ENCODE data around the gene SPART.

Gene SPART

DNA sequence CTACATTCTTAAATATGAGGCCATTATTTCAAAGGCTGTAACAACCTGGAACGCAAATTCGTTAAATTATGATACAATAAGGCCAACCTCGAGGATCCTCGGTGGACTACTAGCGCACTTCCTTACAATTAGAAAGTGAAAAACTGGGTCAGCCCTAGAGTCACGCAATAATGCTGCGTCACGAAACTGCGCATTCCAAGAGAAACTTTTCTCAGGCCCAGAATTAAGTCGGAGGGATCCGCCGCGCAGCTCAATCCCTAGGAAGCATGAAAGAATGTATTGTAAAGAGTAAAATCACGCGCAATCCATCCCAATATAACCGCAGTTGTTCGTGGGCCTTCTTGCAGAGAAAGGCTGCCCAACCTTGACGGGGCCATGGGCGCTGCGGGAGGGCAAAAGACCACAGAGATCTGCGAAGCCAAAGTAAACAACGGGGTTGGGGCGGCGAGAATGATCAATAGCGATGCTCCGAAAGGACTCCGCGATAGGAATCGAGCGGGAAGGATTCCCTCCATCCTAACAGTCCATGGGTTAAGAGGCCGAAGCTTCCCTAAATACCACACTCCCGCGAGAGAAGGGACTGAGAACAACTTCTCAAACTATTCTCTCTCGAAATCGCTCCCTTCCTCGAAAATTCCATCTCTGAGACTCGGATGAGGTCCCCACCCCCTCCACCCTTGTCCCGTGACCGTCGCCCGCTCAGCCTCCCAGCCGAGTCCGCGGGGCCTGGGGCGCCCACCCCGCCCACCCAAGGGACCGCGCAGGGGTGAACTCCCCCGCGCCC lies 564 bp downstream of the SPART start:
- Histone ChIP-seq H3K27me3 (ENCODE audit: insufficient read depth, low read length, poor library complexity, severe bottlenecking) (no peaks in the 10 kb centered on the region), H3F3A (ENCODE audit: low read depth) (no peaks in the 10 kb centered on the region), H3K9me2 (replicated peaks; ENCODE audit: low read depth, low read length) (no peaks in the 10 kb centered on the region), H3K79me2 (ENCODE audit: insufficient read depth, low read length) (peaks cover 31% of the 10 kb centered on the region), H4K20me1 (ENCODE audit: insufficient read depth, low read length, poor library complexity, severe bottlenecking) (no peaks in the 10 kb centered on the region), H2AFZ (ENCODE audit: low read length) (peak overlapping the region; percentile 97), H3K9ac (ENCODE audit: low read depth, low read length, poor library complexity, severe bottlenecking) (peak overlapping the region; percentile 89), H3K4me2 (ENCODE audit: low read depth, low read length, poor library complexity, severe bottlenecking) (peak overlapping the region; percentile 62), H3K36me3 (ENCODE audit: insufficient read depth, low read length) (no peaks in the 10 kb centered on the region), H3K4me1 (ENCODE audit: insufficient read depth, low read length, poor library complexity, severe bottlenecking) (no peaks in the 10 kb centered on the region), H3K4me3 (ENCODE audit: low read length, poor library complexity, severe bottlenecking) (peak overlapping the region; percentile 80), H3K9me3 (ENCODE audit: insufficient read depth, low read depth, low read length) (no peaks in the 10 kb centered on the region)
- no peak for TF ChIP-seq EZH2phosphoT487 (IDR thresholded peaks at IDR 0.05; ENCODE audit: borderline replicate concordance)

DNA sequence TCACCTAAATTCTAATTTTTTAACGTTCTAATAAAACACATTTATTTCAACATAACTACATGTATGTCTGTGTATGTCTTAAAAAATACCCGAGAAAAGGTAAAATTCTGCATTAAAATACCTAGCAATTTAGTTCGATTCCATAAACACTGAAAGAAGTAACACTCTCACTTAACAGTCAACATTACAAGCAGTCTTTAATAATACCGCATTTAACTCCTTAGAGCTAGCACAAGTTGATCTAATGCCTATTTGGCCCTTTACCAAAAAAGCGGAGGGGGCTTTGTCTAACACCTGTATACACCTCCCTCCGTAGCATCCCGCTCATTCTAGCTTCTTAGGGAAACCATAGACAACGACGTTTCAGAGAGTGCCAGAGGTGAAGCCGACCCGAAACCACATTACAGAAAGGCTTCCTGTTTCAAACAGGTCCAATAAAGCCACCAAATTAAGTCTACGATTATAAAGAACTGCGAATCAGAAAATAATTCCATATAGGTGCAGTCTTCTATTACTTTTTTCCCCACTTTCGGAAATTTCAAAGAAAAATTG lies 1.2 kb downstream of the SPART start:
- H3K79me2 ChIP-seq (ENCODE audit: insufficient read depth, low read length) = peaks cover 31% of the 10 kb centered on the region
- H3K4me3 ChIP-seq (ENCODE audit: low read length, poor library complexity, severe bottlenecking) = peak overlapping the region; percentile 80
- H3K9ac ChIP-seq (ENCODE audit: low read depth, low read length, poor library complexity, severe bottlenecking) = peak overlapping the region; percentile 89
- H3K4me2 ChIP-seq (ENCODE audit: low read depth, low read length, poor library complexity, severe bottlenecking) = peak overlapping the region; percentile 62
- TF ChIP-seq, protein P1, sequence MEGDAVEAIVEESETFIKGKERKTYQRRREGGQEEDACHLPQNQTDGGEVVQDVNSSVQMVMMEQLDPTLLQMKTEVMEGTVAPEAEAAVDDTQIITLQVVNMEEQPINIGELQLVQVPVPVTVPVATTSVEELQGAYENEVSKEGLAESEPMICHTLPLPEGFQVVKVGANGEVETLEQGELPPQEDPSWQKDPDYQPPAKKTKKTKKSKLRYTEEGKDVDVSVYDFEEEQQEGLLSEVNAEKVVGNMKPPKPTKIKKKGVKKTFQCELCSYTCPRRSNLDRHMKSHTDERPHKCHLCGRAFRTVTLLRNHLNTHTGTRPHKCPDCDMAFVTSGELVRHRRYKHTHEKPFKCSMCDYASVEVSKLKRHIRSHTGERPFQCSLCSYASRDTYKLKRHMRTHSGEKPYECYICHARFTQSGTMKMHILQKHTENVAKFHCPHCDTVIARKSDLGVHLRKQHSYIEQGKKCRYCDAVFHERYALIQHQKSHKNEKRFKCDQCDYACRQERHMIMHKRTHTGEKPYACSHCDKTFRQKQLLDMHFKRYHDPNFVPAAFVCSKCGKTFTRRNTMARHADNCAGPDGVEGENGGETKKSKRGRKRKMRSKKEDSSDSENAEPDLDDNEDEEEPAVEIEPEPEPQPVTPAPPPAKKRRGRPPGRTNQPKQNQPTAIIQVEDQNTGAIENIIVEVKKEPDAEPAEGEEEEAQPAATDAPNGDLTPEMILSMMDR (conservative IDR thresholded peaks at IDR 0.05; ENCODE audit: low read length) = no peak
- no peaks in the 10 kb centered on the region for H3K9me3 ChIP-seq (ENCODE audit: insufficient read depth, low read depth, low read length)
- 0 out of 2 replicates have a peak overlapping the region, but pooled peaks have one; percentile 76 for H2AFZ ChIP-seq (ENCODE audit: low read length)
- no peaks in the 10 kb centered on the region for H3K36me3 ChIP-seq (ENCODE audit: insufficient read depth, low read length)
- H4K20me1 ChIP-seq (ENCODE audit: insufficient read depth, low read length, poor library complexity, severe bottlenecking) = no peaks in the 10 kb centered on the region
- H3F3A ChIP-seq (ENCODE audit: low read depth) = no peaks in the 10 kb centered on the region
- H3K27me3 ChIP-seq (ENCODE audit: insufficient read depth, low read length, poor library complexity, severe bottlenecking) = no peaks in the 10 kb centered on the region
- no peaks in the 10 kb centered on the region for H3K9me2 ChIP-seq (replicated peaks; ENCODE audit: low read depth, low read length)
- H3K4me1 ChIP-seq (ENCODE audit: insufficient read depth, low read length, poor library complexity, severe bottlenecking) = no peaks in the 10 kb centered on the region

DNA sequence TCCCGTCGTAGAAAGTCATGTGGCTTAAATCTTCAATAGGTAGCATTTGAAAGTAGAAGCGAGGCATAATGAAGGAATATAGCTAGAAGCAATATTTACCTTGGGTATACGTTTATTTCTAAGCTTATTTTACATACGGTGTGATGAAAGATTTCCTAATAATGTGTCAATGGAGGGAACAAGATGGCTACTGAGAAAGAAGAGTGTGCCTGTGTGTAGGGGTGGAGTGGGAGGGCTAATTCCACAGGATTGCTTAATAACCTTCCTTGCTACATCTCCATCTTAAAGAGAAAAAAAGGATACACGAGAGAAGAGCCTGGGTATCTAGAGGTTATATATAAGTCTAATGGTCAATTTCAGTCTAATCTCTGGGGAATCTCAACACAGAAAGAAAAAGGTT lies 2.0 kb downstream of the SPART start:
- Histone ChIP-seq H3F3A (ENCODE audit: low read depth) (no peaks in the 10 kb centered on the region), H3K9me2 (replicated peaks; ENCODE audit: low read depth, low read length) (no peaks in the 10 kb centered on the region), H3K36me3 (ENCODE audit: insufficient read depth, low read length) (no peaks in the 10 kb centered on the region), H3K4me3 (ENCODE audit: low read length, poor library complexity, severe bottlenecking) (peak overlapping the region; percentile 80), H3K4me2 (ENCODE audit: low read depth, low read length, poor library complexity, severe bottlenecking) (peak overlapping the region; percentile 62), H3K9ac (ENCODE audit: low read depth, low read length, poor library complexity, severe bottlenecking) (peak overlapping the region; percentile 23), H3K27me3 (ENCODE audit: insufficient read depth, low read length, poor library complexity, severe bottlenecking) (no peaks in the 10 kb centered on the region), H3K4me1 (ENCODE audit: insufficient read depth, low read length, poor library complexity, severe bottlenecking) (no peaks in the 10 kb centered on the region), H4K20me1 (ENCODE audit: insufficient read depth, low read length, poor library complexity, severe bottlenecking) (no peaks in the 10 kb centered on the region), H3K9me3 (ENCODE audit: insufficient read depth, low read depth, low read length) (no peaks in the 10 kb centered on the region), H2AFZ (ENCODE audit: low read length) (no peak overlapping the region), H3K79me2 (ENCODE audit: insufficient read depth, low read length) (peaks cover 38% of the 10 kb centered on the region)
- no peak for TF ChIP-seq EZH2phosphoT487 (IDR thresholded peaks at IDR 0.05; ENCODE audit: borderline replicate concordance)
- TF ChIP-seq, protein P1 (conservative IDR thresholded peaks at IDR 0.05; ENCODE audit: low read length) = no peak
